HepG2 (cell line): ENCODE results near the gene SRBD1. TPM values are rescaled to one million over a fixed set of nuclear protein-coding genes. Genes with fewer than 3 reads are reported as not detected.

Experiments used
- ARID3A ChIP-seq: IDR thresholded peaks from 2 replicates; pipeline ENCODE4 v1.6.1; 2012; ENCODE audit warnings: low read depth, low read length, improper control_type of control experiment
- ELF3 ChIP-seq: IDR thresholded peaks from 2 replicates; pipeline ENCODE4 v1.6.1; 2016; ENCODE audit warnings: missing genetic modification reagents, missing compliant biosample characterization
- GPN1 ChIP-seq: sonication (generic); formaldehyde crosslinking; IDR thresholded peaks from 2 replicates; pipeline ENCODE4 v1.5.1; 2020; ENCODE audit warnings: missing genetic modification reagents, borderline replicate concordance
- ONECUT2 ChIP-seq: sonication (generic); formaldehyde crosslinking; IDR thresholded peaks from 2 replicates; pipeline ENCODE4 v1.4.0; 2020; ENCODE audit warnings: missing genetic modification reagents
- PHB2 ChIP-seq: fragments of 450-650 bp; IDR thresholded peaks from 2 replicates; pipeline ENCODE4 v1.6.1; 2018; ENCODE audit not compliant: partially characterized antibody
- PHF8 ChIP-seq: sonication (generic); formaldehyde crosslinking; IDR thresholded peaks from 2 replicates; pipeline ENCODE4 v1.5.0; 2020; ENCODE audit warnings: missing genetic modification reagents
- RAD51 ChIP-seq: fragments of 450-650 bp; IDR thresholded peaks from 2 replicates; pipeline ENCODE4 v1.6.1; 2016; ENCODE audit warnings: borderline replicate concordance
- RFXANK ChIP-seq: IDR thresholded peaks from 2 replicates; pipeline ENCODE4 v1.6.1; 2016
- SPEN ChIP-seq: sonication (generic); formaldehyde crosslinking; IDR thresholded peaks from 2 replicates; pipeline ENCODE4 v1.5.1; 2020; ENCODE audit warnings: low read depth, mild to moderate bottlenecking, missing genetic modification reagents
- TAF15 ChIP-seq: fragments of 200-400 bp; formaldehyde crosslinking; IDR thresholded peaks from one replicate; pipeline ENCODE4 v1.6.1; 2018; ENCODE audit warnings: mild to moderate bottlenecking, low read depth, low read length; ENCODE audit not compliant: poor library complexity, severe bottlenecking
- TEF ChIP-seq: sonication (generic); formaldehyde crosslinking; IDR thresholded peaks from 2 replicates; pipeline ENCODE4 v1.5.0; 2020; ENCODE audit warnings: missing genetic modification reagents
- TRAFD1 ChIP-seq: sonication (generic); formaldehyde crosslinking; IDR thresholded peaks from 2 replicates; pipeline ENCODE4 v1.5.1; 2020; ENCODE audit warnings: missing genetic modification reagents, mild to moderate bottlenecking, borderline replicate concordance
- ZBTB20 ChIP-seq: sonication (generic); formaldehyde crosslinking; IDR thresholded peaks from 2 replicates; pipeline ENCODE4 v1.8.1; 2023; ENCODE audit warnings: missing genetic modification reagents, low read depth, mild to moderate bottlenecking, borderline replicate concordance
- ZKSCAN5 ChIP-seq: sonication (generic); formaldehyde crosslinking; IDR thresholded peaks from 2 replicates; pipeline ENCODE4 v1.5.1; 2020; ENCODE audit warnings: mild to moderate bottlenecking, missing genetic modification reagents
- ZMYM4 ChIP-seq: sonication (generic); formaldehyde crosslinking; IDR thresholded peaks from 2 replicates; pipeline ENCODE4 v1.8.1; 2023; ENCODE audit warnings: mild to moderate bottlenecking, missing genetic modification reagents
- ZNF136 ChIP-seq: sonication (generic); formaldehyde crosslinking; IDR thresholded peaks from 2 replicates; pipeline ENCODE4 v1.8.1; 2022; ENCODE audit warnings: low read depth, mild to moderate bottlenecking, moderate library complexity, missing genetic modification reagents
- ZNF253 ChIP-seq: sonication (generic); formaldehyde crosslinking; IDR thresholded peaks from 2 replicates; pipeline ENCODE4 v1.8.0; 2022; ENCODE audit warnings: mild to moderate bottlenecking, missing genetic modification reagents, borderline replicate concordance
- ZNF569 ChIP-seq: sonication (generic); formaldehyde crosslinking; IDR thresholded peaks from 2 replicates; pipeline ENCODE4 v1.5.0; 2020; ENCODE audit warnings: mild to moderate bottlenecking, missing genetic modification reagents, moderate library complexity, borderline replicate concordance
- ZNF678 ChIP-seq: sonication (generic); formaldehyde crosslinking; IDR thresholded peaks from 2 replicates; pipeline ENCODE4 v1.4.0; 2020; ENCODE audit warnings: mild to moderate bottlenecking, missing genetic modification reagents
- ZNF687 ChIP-seq: sonication (generic); formaldehyde crosslinking; IDR thresholded peaks from 2 replicates; pipeline ENCODE4 v1.5.1; 2020; ENCODE audit warnings: mild to moderate bottlenecking, missing genetic modification reagents, moderate library complexity
- ZNF720 ChIP-seq: sonication (generic); formaldehyde crosslinking; IDR thresholded peaks from 2 replicates; pipeline ENCODE4 v1.4.0; 2020; ENCODE audit warnings: missing genetic modification reagents
- ZNF777 ChIP-seq: sonication (generic); formaldehyde crosslinking; IDR thresholded peaks from 2 replicates; pipeline ENCODE4 v1.4.0; 2020; ENCODE audit warnings: missing genetic modification reagents
- polyA plus RNA-seq, 8 experiments: library from polyadenylated mRNA; depleted of rRNA in 3 of 8; stranded (reverse) in 7 of 8; unstranded in 1 of 8; fragments of >200 nt; fragmentation: Illumina TruSeq in 4 of 8; extraction: Trizol in 4 of 8; gene quantifications; 2 replicates each; pipeline versions ENCODE4 v1.2.1 to v1.2.3, GENCODE V29; 2011 to 2016; ENCODE audit warnings: low read depth in 4 of 8, missing spikeins in 1 of 8, mixed read lengths in 1 of 8; ENCODE audit not compliant: insufficient read depth in 1 of 8
- total RNA-seq, 5 experiments: library from RNA; depleted of rRNA; stranded (reverse); fragments of >200 nt; fragmentation: Illumina TruSeq; extraction: Trizol; gene quantifications; 2 replicates each; pipeline ENCODE4 v1.2.3, GENCODE V29; 2016; ENCODE audit warnings: low read depth in 1 of 5

The SRBD1 gene
- total and polyA plus RNA-seq, 2 of the 13 experiments (the other 11 are each of a cell fraction or from before 2014, with no cell fraction given) = 3.2 to 23.9 TPM

GRCh38 chr2:45643543-45644542 lies 32.8 kb upstream of the SRBD1 start (continued):
- TF ChIP-seq ONECUT2 (CRISPR knock-in tag) (no peak), ZBTB20 (CRISPR knock-in tag) (no peak), ARID3A (no peak), RAD51 (no peak), ZNF253 (CRISPR knock-in tag) (no peak), TEF (CRISPR knock-in tag) (no peak), ELF3 (CRISPR knock-in tag) (peak; percentile 62; the same call in 1 of the 2 replicates), ZNF720 (CRISPR knock-in tag) (no peak), ZNF777 (CRISPR knock-in tag) (peak; percentile 42; the same call in 1 of the 2 replicates), ZNF678 (CRISPR knock-in tag) (no peak), TRAFD1 (CRISPR knock-in tag) (no peak), RFXANK (CRISPR knock-in tag) (no peak), ZKSCAN5 (no peak), PHB2 (no peak), ZNF569 (CRISPR knock-in tag) (no peak), ZNF687 (CRISPR knock-in tag) (peak; percentile 71), PHF8 (CRISPR knock-in tag) (no peak), TAF15 (no peak), ZNF136 (CRISPR knock-in tag) (no peak), SPEN (CRISPR knock-in tag) (peak; percentile 84; the same call in 1 of the 2 replicates), GPN1 (CRISPR knock-in tag) (no peak), ZMYM4 (peak; percentile 38; the same call in 1 of the 2 replicates)
